Small intestine (tissue), 7 donors: ENCODE data around the gene BAIAP2L2. TPM values are rescaled to one million over a fixed set of nuclear protein-coding genes. Genes with fewer than 3 reads are reported as not detected.

Experiments
- DNase-seq, 2 donors: peaks; one replicate each; pipeline versions ENCODE4 v3.0.0 to v3.0.0-alpha.2; 2013
- FAIRE-seq: peaks from 2 replicates; lab custom pipeline; 2012; peaks lifted over from hg19 to GRCh38; lab: Jason Lieb, UNC
- H3K27ac ChIP-seq, 3 donors: one replicate each; pipeline ENCODE4 v1.5.1; 2013; ENCODE audit warnings: low read length in 2 of 3, mild to moderate bottlenecking in 2 of 3, control low read depth in 1 of 3, inconsistent platforms in 1 of 3, low read depth in 1 of 3, moderate library complexity in 1 of 3
- H3K27me3 ChIP-seq, 3 donors: one replicate each; pipeline ENCODE4 v1.6.1; 2013; ENCODE audit warnings: low read length in 3 of 3, inconsistent platforms in 1 of 3; ENCODE audit not compliant: control insufficient read depth in 3 of 3, insufficient read depth in 3 of 3
- H3K36me3 ChIP-seq, 3 donors: one replicate each; pipeline ENCODE4 v1.6.1; 2013; ENCODE audit warnings: low read length in 3 of 3, inconsistent platforms in 1 of 3, low read depth in 1 of 3, mild to moderate bottlenecking in 1 of 3, moderate library complexity in 1 of 3; ENCODE audit not compliant: control insufficient read depth in 3 of 3, insufficient read depth in 2 of 3
- H3K4me1 ChIP-seq, 3 donors: one replicate each; pipeline ENCODE4 v1.6.1; 2013; ENCODE audit warnings: low read length in 2 of 3, inconsistent platforms in 1 of 3, low read depth in 1 of 3, mild to moderate bottlenecking in 1 of 3, moderate library complexity in 1 of 3; ENCODE audit not compliant: control insufficient read depth in 3 of 3, insufficient read depth in 2 of 3
- H3K4me3 ChIP-seq, 3 donors: one replicate each; pipeline ENCODE4 v1.5.1; 2013; ENCODE audit warnings: low read length in 3 of 3, control low read depth in 1 of 3, inconsistent platforms in 1 of 3, low read depth in 1 of 3, mild to moderate bottlenecking in 1 of 3, moderate library complexity in 1 of 3
- H3K9me3 ChIP-seq, 2 donors: one replicate each; pipeline ENCODE4 v1.6.1; 2013; ENCODE audit warnings: low read depth in 1 of 2, low read length in 1 of 2; ENCODE audit not compliant: control insufficient read depth in 2 of 2, insufficient read depth in 1 of 2
- WGBS, 3 donors: extraction: QIAGEN DNeasy Blood & Tissue Kit; methylation state at CpG; one replicate each; pipeline ENCODE4 v1.1.7; 2013; 5-methylcytosine and 5-hydroxymethylcytosine counted together
- polyA plus RNA-seq, 4 donors: library from polyadenylated mRNA; stranded (reverse) in 3 of 4; unstranded in 1 of 4; fragments of 200-250 nt in 3 of 4; fragments of 120-200 nt in 1 of 4; gene quantifications; one replicate each; pipeline versions ENCODE4 v1.2.1 to v1.2.3, GENCODE V29; 2013
- donor health status: healthy with polysubstance abuse.
- donor health status: control.
- donor health status: control.
- donor health status: Bipolar disorder and iron deficiency.
- donor health status: healthy.

The BAIAP2L2 gene
- polyA plus RNA-seq, 4 donors: 59.0 to 484 (median 251) TPM

DNA sequence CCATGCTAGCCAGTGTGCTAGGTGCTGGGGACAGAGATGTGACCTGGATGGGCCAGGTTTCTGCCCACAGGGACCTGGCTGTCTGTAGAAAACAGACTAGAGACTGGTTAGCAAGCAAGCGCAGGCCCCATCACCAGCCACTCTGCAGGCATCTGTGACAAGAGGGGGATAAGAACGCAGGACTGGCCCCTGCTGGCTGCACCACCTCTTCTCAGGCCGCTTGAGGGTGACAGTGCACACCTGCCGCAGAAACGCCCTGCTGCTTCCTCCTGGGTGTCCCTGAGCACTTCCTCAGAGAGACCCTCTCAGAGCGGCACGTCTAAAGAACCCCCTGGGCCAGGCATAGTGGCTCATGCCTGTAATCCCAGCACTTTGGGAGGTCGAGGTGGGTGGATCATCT lies 59.2 kb downstream of the BAIAP2L2 start:
- FAIRE-seq (no peak), DNase-seq (no peak)
- Histone ChIP-seq H3K27me3 (peaks cover 0 to 5% (median 0%) of the 10 kb centered on the region in 3 donors), H3K27ac (no peak overlapping the region), H3K36me3 (no peaks in the 10 kb centered on the region), H3K4me3 (no peak overlapping the region), H3K9me3 (no peaks in the 10 kb centered on the region), H3K4me1 (no peaks in the 10 kb centered on the region)
- 70 to 79% (median 74%) methylated on average over 8 of the region's 8 CpGs for WGBS, 3 donors

DNA sequence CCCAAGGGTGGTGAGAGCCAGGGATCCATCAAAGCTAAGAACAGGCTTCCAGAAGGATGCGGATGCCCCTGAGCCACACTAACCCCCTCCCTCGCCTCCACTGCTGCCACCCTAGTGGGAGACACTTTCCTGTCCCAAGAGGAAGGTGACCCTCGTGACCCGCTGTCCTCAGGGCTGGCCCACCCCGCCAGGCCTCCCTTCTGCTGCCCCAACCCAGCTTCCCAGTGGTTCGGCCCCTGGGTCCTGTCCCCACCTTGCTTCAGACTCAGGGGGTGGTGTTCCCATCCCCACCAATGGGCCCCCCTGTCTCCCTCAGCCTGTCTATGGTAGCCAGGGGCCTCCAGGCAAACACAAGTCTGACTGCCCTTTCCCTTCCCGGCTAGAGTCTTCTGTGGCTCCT lies 59.8 kb downstream of the BAIAP2L2 start:
- Histone ChIP-seq H3K36me3 (no peaks in the 10 kb centered on the region), H3K27me3 (peaks cover 0 to 5% (median 0%) of the 10 kb centered on the region in 3 donors), H3K4me1 (no peaks in the 10 kb centered on the region), H3K27ac (no peak overlapping the region), H3K4me3 (no peak overlapping the region), H3K9me3 (no peaks in the 10 kb centered on the region)
- 88 to 93% (median 91%) methylated on average over 7 of the region's 7 CpGs for WGBS, 3 donors
- DNase-seq (no peak), FAIRE-seq (no peak)

DNA sequence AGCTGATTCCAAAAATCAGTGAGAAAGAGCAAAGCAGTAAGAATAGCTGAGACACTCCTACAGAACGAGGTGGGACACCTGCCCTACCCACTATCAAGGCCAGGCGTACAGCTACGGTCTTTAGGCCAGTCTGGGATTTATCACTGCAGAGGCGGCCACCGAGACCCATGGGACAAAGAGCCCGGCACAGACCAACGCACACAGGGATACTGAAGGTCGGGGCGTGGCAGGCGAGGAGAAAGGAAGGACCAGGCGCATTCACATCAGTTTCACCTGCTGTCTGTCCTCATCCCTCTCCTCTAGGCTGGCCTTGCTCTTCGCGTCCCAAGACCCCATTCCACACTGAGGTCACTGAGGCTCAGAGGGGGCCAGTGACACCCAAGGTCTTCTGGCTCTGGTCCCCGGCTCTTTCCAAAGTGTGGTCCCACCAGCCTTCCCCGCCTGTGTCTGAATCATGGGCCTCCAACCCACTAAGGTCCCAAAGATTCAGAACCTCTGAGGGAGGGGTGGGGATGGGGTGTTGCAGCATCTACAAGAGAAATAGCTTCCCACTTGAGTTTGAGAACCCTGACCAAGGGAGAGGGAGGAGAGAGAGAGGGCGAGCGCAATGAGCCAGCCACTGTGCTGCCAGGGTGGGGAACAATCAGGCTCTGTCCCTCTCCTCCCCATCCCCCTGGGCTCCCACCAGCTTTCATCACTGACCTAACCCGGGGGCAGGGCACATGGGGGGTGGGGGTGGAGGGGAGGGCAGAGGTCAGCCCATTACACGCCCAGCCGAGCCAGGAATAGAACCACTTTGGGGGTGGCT lies 60.5 kb downstream of the BAIAP2L2 start:
- peaks cover 0 to 3% (median 0%) of the 10 kb centered on the region in 3 donors for H3K27me3 ChIP-seq
- no peaks in the 10 kb centered on the region for H3K4me1 ChIP-seq
- no peak overlapping the region for H3K27ac ChIP-seq
- no peak for DNase-seq
- H3K36me3 ChIP-seq: no peaks in the 10 kb centered on the region
- WGBS, 3 donors: 47 to 66% (median 53%) methylated on average over 18 to 20 of the region's 20 CpGs
- no peak for FAIRE-seq
- H3K9me3 ChIP-seq: no peaks in the 10 kb centered on the region
- H3K4me3 ChIP-seq: no peak overlapping the region

DNA sequence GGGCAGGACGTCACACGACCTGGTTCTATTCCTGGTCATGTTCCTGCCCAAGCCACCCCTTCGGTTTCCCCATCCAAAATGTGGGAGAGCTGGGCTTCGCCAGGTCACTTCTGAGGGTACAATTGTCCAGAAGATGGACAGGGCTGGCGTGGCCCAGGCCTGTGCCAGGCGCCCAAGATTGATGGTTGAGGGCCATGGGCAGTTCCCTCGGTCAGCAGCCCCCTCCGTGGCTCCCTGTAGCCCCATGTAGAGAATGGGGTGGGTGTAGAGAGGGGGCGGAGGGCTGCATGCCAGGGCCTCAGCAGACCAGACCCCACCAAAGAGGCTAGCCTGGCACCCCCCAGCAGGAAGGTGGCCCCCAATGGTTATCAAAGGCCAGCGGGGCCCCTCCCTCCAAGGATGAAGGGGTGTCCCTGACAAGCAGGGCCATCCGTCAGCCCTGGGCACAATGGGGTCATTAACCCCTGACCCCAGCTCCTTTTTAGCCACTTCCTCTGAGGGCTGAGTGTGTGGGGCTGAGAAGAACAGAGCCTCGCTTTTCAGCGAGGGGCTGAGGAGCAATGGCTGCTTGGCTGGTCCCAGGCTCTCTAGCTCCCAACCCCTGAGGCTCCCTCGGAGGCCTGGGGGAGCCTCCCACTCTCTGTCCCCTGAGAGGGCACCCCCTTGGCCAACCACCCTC lies 64.3 kb downstream of the BAIAP2L2 start:
- H3K4me1 ChIP-seq: no peaks in the 10 kb centered on the region
- H3K4me3 ChIP-seq: no peak overlapping the region
- FAIRE-seq (no peak), DNase-seq (no peak)
- H3K36me3 ChIP-seq: no peaks in the 10 kb centered on the region
- H3K27ac ChIP-seq: no peak overlapping the region
- H3K9me3 ChIP-seq: no peaks in the 10 kb centered on the region
- H3K27me3 ChIP-seq: peaks cover 0 to 3% (median 0%) of the 10 kb centered on the region in 3 donors
- WGBS, 3 donors: 71 to 83% (median 73%) methylated on average over 14 of the region's 14 CpGs

DNA sequence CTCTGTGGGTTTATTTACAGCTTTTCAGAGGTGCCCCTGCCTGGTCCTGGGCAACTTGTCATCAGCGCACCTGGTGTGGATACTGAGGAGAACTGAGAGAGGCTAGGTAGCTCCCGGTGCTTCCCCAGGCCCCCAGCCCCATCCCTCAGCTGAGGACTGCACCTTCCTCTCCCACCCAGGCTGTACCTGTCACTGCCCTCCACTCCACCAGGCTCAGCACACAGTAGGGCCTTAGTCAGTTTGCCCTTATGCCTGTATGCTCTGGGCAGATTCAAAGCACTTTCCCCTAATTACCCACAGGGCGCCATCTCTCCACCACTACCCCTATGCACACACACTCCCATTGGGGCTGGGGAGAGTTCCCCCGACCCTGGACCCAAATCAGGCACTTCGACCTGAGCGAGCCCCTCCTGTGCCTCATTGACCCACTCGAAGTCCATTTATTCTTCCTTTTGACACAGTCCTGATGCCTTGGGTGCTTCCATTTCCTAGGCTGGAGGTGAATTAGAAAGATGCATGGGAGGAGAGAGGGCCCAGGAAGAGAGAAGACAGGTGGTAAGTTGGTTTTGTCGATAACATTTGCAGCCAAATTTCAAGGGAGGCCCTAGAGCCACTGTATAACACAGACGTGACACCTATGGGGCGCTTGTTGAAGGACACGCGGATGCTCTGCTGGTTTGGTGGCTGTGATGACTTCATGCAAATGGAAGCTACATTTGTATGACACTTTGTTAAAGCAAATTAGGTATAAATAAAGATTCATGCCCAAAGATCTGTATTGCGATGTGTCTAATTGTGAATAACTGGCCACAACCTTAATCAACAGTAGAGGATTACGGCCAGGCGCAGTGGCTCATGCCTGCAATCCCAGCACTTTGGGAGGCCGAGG lies 67.1 kb downstream of the BAIAP2L2 start:
- DNase-seq (no peak), FAIRE-seq (no peak)
- no peaks in the 10 kb centered on the region for H3K4me1 ChIP-seq
- WGBS, 3 donors: 86 to 89% (median 88%) methylated on average over 16 of the region's 16 CpGs
- H3K4me3 ChIP-seq: no peak overlapping the region
- no peaks in the 10 kb centered on the region for H3K9me3 ChIP-seq
- H3K27me3 ChIP-seq: no peaks in the 10 kb centered on the region
- no peak overlapping the region for H3K27ac ChIP-seq
- H3K36me3 ChIP-seq: no peaks in the 10 kb centered on the region

DNA sequence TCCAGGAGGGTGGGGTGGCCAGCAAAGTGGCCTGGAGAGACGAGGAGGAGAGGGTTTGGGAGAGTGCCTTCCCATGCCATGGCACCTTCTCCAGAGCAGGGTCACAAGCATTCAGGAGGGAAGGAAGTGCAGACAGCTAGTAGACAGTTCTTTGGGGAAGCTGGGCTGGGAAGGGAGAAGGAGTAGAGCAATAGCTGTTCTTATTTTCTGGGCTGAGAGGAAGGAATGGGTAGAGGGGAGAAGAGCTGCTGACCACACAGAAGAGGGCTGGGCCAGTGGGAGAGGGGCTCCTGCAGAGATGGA lies 68.0 kb downstream of the BAIAP2L2 start:
- no peak overlapping the region for H3K4me3 ChIP-seq
- no peaks in the 10 kb centered on the region for H3K9me3 ChIP-seq
- 44 to 85% (median 61%) methylated on average over 1 of the region's 1 CpG for WGBS, 3 donors
- no peak for FAIRE-seq
- DNase-seq: no peak
- H3K27ac ChIP-seq: no peak overlapping the region
- H3K36me3 ChIP-seq: no peaks in the 10 kb centered on the region
- H3K27me3 ChIP-seq: no peaks in the 10 kb centered on the region
- H3K4me1 ChIP-seq: no peaks in the 10 kb centered on the region

DNA sequence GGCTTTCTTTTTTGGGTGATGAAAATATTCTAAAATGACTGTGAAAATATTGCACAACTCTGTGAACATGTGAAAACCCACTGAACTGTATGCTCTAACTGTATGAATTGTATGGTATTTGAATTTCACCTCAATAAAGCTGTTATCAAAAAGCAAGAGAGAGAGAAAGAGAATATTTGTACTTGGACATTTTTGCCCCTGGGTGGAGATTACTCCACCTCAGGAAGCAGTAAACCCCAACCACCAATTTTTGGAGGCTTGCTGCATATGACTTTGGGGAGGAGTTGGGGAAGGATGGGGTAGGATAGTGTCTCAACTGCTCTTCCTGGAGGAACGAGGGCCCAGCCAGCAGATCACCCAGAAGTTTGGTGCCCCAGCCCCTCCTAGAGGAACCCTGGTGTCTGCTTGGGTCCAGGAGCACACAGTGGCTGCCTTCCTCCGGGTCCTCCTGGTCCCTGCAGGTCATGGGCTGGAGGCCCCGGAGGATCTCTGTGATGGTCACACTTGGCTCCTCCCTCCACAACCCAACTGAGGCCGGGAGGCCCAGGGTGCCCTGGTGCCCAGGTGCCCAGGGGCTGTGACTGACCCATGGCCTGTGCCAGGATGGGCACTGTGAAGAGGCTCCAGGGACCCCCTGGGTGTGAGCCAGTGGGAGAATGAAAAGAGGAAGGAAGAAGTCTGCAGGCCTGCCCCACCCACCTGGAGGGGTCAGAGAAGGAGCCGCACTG lies 68.6 kb downstream of the BAIAP2L2 start:
- FAIRE-seq: no peak

More for the DNA sequence above, 68.6 kb downstream of the BAIAP2L2 start:
- no peak for DNase-seq
- H3K4me1 ChIP-seq: no peaks in the 10 kb centered on the region
- no peak overlapping the region for H3K4me3 ChIP-seq
- H3K27me3 ChIP-seq: no peaks in the 10 kb centered on the region
- H3K36me3 ChIP-seq: no peaks in the 10 kb centered on the region
- H3K27ac ChIP-seq: no peak overlapping the region
- no peaks in the 10 kb centered on the region for H3K9me3 ChIP-seq
- 65 to 78% (median 77%) methylated on average over 5 of the region's 5 CpGs for WGBS, 3 donors
